CD4-positive, alpha-beta T cell (primary cell): ENCODE data around the gene COL6A2. TPM values are rescaled to one million over a fixed set of nuclear protein-coding genes. Genes with fewer than 3 reads are reported as not detected.

Experiments used
- ATAC-seq: fragments of 200-7000 bp; cut with Tn5 transposase; one replicate; pipeline ENCODE4 v1.10.0; 2022; ENCODE audit warnings: mild to moderate bottlenecking; ENCODE audit not compliant: poor library complexity
- CTCF ChIA-PET: fragments of 350-600 bp; sonication (Branson Sonifier 250); formaldehyde crosslinking; loops from one replicate; lab custom pipeline; 2021; ENCODE audit warnings: antibody characterized with exemption, inconsistent platforms; lab: Charles Lee
- POLR2A ChIA-PET: fragments of 350-600 bp; sonication (Branson Sonifier 250); formaldehyde crosslinking; loops from one replicate; lab custom pipeline; 2021; ENCODE audit warnings: antibody characterized with exemption, inconsistent platforms; lab: Charles Lee
- DNase-seq, 14 experiments: peaks; one replicate each; pipeline ENCODE4 v3.0.0-alpha.2; 2013 to 2020; ENCODE audit warnings: mixed read lengths in 2 of 14
- H3K27ac ChIP-seq, 2 donors: one replicate each; pipeline versions ENCODE4 v1.5.1 to v1.7.0; 2013; ENCODE audit warnings: low read length in 2 of 2, low read depth in 1 of 2, mild to moderate bottlenecking in 1 of 2
- H3K27me3 ChIP-seq, 2 experiments: 1 replicate in 1 of 2; 2 replicates in 1 of 2; pipeline versions ENCODE4 v1.6.1 to v1.7.0; 2013; ENCODE audit warnings: low read length in 2 of 2, control low read depth in 1 of 2, mild to moderate bottlenecking in 1 of 2, moderate library complexity in 1 of 2; ENCODE audit not compliant: insufficient read depth in 2 of 2, control insufficient read depth in 1 of 2
- H3K36me3 ChIP-seq: one replicate; pipeline ENCODE4 v1.6.1; 2013; ENCODE audit warnings: low read length, control low read depth; ENCODE audit not compliant: insufficient read depth
- H3K4me1 ChIP-seq: one replicate; pipeline ENCODE4 v1.6.1; 2013; ENCODE audit warnings: low read length, control low read depth; ENCODE audit not compliant: insufficient read depth
- H3K4me3 ChIP-seq: one replicate; pipeline ENCODE4 v1.5.1; 2013; ENCODE audit warnings: mild to moderate bottlenecking, low read length, moderate library complexity
- H3K9me3 ChIP-seq, 2 experiments: 1 replicate in 1 of 2; 2 replicates in 1 of 2; pipeline versions ENCODE4 v1.6.1 to v1.7.0; 2013; ENCODE audit warnings: low read length in 2 of 2, mild to moderate bottlenecking in 2 of 2, control low read depth in 1 of 2, moderate library complexity in 1 of 2; ENCODE audit not compliant: control insufficient read depth in 1 of 2, insufficient read depth in 1 of 2
- H3K27ac Mint-ChIP-seq: one replicate; pipeline ENCODE4 v1.8.0; 2020; ENCODE audit warnings: mixed read lengths
- H3K27me3 Mint-ChIP-seq: one replicate; pipeline ENCODE4 v1.8.0; 2021; ENCODE audit warnings: mixed read lengths
- H3K36me3 Mint-ChIP-seq: one replicate; pipeline ENCODE4 v1.8.0; 2021; ENCODE audit warnings: low read depth, mixed read lengths
- H3K4me1 Mint-ChIP-seq: one replicate; pipeline ENCODE4 v1.8.0; 2021; ENCODE audit warnings: low read depth, mixed read lengths
- H3K4me3 Mint-ChIP-seq: one replicate; pipeline ENCODE4 v1.8.0; 2020; ENCODE audit warnings: mild to moderate bottlenecking, mixed read lengths
- H3K9me3 Mint-ChIP-seq: one replicate; pipeline ENCODE4 v1.8.0; 2020; ENCODE audit warnings: mixed read lengths
- CTCF ChIP-seq: fragments of 200-600 bp; IDR thresholded peaks from one replicate; pipeline ENCODE4 v1.8.0; 2022; ENCODE audit warnings: antibody characterized with exemption, mild to moderate bottlenecking
- intact Hi-C, 2 experiments: fragments of 100-400 bp; cut with DNase I in 1 of 2; cut with micrococcal nuclease in 1 of 2; formaldehyde crosslinking; loops; one replicate each; pipeline versions ENCODE4 v1.15.1 to v1.9.0; 2023 to 2025; cut with DNase I, micrococcal nuclease
- total RNA-seq, 174 experiments: library from RNA in 2 of 174; stranded (reverse) in 2 of 174; gene quantifications; one replicate each; pipeline ENCODE4 v1.2.3 and lab custom pipeline; 2021 to 2026

The COL6A2 gene
- total RNA-seq, 2 experiments from 2014 or later: 24.1 to 26.4 TPM

GRCh38 chr21:46079352-46080170, 18.4 kb upstream of the COL6A2 start:
- Mint-ChIP-seq H3K4me3 (no peak overlapping the region), H3K27me3 (peaks cover 13% of the 10 kb centered on the region)
- H3K4me3 ChIP-seq: no peak overlapping the region

GRCh38 chr21:46080171-46081021, 17.5 kb upstream of the COL6A2 start:
- Histone ChIP-seq H3K36me3 (no peaks in the 10 kb centered on the region), H3K4me3 (no peak overlapping the region), H3K4me1 (no peaks in the 10 kb centered on the region), H3K27me3 (no peaks in the 10 kb centered on the region), H3K27ac (no peak overlapping the region), H3K9me3 (peaks cover 0 to 16% of the 10 kb centered on the region in 2 experiments)
- ChIA-PET POLR2A (no interaction called here), CTCF (no interaction called here)
- intact Hi-C loops: no loop called here
- no peak overlapping the region for H3K27ac Mint-ChIP-seq
- ATAC-seq: no peak
- no peaks in the 10 kb centered on the region for H3K9me3 Mint-ChIP-seq
- no peak for DNase-seq
- H3K36me3 Mint-ChIP-seq: no peaks in the 10 kb centered on the region
- H3K27me3 Mint-ChIP-seq: peaks cover 13% of the 10 kb centered on the region
- H3K4me1 Mint-ChIP-seq: no peaks in the 10 kb centered on the region
- TF ChIP-seq CTCF: no peak
- H3K4me3 Mint-ChIP-seq: no peak overlapping the region

More at GRCh38 chr21:46079352-46080170, 18.4 kb upstream of the COL6A2 start:
- Histone ChIP-seq H3K36me3 (no peaks in the 10 kb centered on the region), H3K9me3 (peaks cover 0 to 9% of the 10 kb centered on the region in 2 experiments), H3K27ac (no peak overlapping the region), H3K4me1 (no peaks in the 10 kb centered on the region), H3K27me3 (no peaks in the 10 kb centered on the region)
- ChIA-PET POLR2A (no interaction called here), CTCF (no interaction called here)
- intact Hi-C loops: no loop called here
- TF ChIP-seq CTCF: no peak
- DNase-seq: no peak
- no peaks in the 10 kb centered on the region for H3K9me3 Mint-ChIP-seq
- no peak for ATAC-seq
- no peaks in the 10 kb centered on the region for H3K36me3 Mint-ChIP-seq
- H3K27ac Mint-ChIP-seq: no peak overlapping the region
- no peaks in the 10 kb centered on the region for H3K4me1 Mint-ChIP-seq

- Histone ChIP-seq H3K27me3 (no peaks in the 10 kb centered on the region), H3K4me1 (no peaks in the 10 kb centered on the region), H3K9me3 (peaks cover 0 to 21% of the 10 kb centered on the region in 2 experiments), H3K4me3 (no peak overlapping the region), H3K36me3 (no peaks in the 10 kb centered on the region), H3K27ac (no peak overlapping the region)
- no peak for TF ChIP-seq CTCF
- Mint-ChIP-seq H3K4me1 (no peaks in the 10 kb centered on the region), H3K9me3 (no peaks in the 10 kb centered on the region), H3K27ac (no peak overlapping the region), H3K27me3 (peaks cover 10% of the 10 kb centered on the region), H3K36me3 (no peaks in the 10 kb centered on the region), H3K4me3 (no peak overlapping the region)
- DNase-seq (no peak), ATAC-seq (no peak)
- ChIA-PET POLR2A (no interaction called here), CTCF (no interaction called here)
- intact Hi-C loops: no loop called here
Observed at GRCh38 chr21:46081022-46081861, 16.7 kb upstream of the COL6A2 start.
